WI38 (cell line): ENCODE measurements around the gene CYP2U1.

Source experiments
- H3K4me3 ChIP-seq: 2 replicates; pipeline ENCODE4 v1.5.1; 2011; ENCODE audit warnings: low read depth, mild to moderate bottlenecking, control low read depth, low read length
- TF ChIP-seq, protein P1 (sequence below): IDR thresholded peaks from 2 replicates; pipeline ENCODE4 v1.5.1; 2012; ENCODE audit warnings: low read depth, mild to moderate bottlenecking, control low read depth, low read length

Gene CYP2U1

DNA sequence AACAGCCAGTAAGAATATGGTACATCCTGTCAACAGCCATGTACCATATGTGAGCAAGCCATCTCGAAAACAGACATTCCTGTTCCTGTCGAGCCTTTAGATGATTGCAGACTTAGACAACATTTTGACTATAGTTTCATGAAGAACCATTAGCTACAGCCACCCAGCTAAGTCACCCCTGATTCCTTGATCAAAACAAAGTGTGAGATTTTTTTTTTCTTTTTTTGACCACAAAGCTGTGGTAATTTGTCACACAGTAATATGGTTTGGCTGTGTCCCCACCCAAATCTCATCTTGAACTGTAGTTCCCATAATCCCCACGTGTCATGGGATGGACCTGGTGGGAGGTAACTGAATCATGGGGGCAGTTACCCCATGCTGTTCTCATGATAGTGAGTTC is 43.2 kb downstream of the CYP2U1 start:
- TF ChIP-seq, protein P1, sequence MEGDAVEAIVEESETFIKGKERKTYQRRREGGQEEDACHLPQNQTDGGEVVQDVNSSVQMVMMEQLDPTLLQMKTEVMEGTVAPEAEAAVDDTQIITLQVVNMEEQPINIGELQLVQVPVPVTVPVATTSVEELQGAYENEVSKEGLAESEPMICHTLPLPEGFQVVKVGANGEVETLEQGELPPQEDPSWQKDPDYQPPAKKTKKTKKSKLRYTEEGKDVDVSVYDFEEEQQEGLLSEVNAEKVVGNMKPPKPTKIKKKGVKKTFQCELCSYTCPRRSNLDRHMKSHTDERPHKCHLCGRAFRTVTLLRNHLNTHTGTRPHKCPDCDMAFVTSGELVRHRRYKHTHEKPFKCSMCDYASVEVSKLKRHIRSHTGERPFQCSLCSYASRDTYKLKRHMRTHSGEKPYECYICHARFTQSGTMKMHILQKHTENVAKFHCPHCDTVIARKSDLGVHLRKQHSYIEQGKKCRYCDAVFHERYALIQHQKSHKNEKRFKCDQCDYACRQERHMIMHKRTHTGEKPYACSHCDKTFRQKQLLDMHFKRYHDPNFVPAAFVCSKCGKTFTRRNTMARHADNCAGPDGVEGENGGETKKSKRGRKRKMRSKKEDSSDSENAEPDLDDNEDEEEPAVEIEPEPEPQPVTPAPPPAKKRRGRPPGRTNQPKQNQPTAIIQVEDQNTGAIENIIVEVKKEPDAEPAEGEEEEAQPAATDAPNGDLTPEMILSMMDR, result no peak

GRCh38 chr4:107977482-107977881 is 46.1 kb downstream of the CYP2U1 start:
- no peak overlapping the region for H3K4me3 ChIP-seq
- TF ChIP-seq, protein P1, result no peak

More for the DNA sequence above, 43.2 kb downstream of the CYP2U1 start:
- H3K4me3 ChIP-seq, result no peak overlapping the region

DNA sequence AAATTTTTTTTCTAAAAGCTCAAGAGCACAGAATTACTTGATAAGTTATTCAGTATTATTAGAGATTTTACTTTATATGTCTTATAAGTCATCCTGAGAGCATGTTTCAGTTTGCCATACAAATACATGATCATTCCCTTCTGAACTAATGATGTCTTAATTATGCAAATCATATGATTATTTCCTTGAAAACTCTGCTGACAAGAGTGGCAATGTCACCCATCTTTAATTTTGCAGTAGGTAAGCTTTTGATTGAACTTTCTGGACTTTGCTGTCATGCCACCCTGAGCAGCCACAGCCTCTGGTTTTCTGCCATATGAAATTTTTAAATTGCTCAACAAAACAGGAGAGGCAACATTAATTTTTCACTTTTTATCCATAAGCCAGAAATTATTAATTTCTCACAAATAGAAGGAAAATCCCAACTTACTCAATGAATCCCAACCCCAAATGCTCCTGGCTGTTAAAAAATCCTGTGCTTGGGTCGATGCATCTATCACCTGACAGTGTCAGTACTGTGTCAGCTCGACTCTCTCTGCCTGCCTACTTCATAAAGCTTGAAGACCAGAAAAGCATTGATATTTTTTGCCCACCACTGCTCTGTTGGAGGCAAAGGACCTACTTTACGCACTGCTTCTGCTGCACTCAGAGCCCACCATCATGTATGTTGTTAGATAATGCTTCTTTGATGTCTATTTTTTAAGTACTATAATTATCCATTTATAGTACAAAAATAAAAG is 46.8 kb downstream of the CYP2U1 start:
- H3K4me3 ChIP-seq, result no peak overlapping the region
- TF ChIP-seq, protein P1, result no peak

DNA sequence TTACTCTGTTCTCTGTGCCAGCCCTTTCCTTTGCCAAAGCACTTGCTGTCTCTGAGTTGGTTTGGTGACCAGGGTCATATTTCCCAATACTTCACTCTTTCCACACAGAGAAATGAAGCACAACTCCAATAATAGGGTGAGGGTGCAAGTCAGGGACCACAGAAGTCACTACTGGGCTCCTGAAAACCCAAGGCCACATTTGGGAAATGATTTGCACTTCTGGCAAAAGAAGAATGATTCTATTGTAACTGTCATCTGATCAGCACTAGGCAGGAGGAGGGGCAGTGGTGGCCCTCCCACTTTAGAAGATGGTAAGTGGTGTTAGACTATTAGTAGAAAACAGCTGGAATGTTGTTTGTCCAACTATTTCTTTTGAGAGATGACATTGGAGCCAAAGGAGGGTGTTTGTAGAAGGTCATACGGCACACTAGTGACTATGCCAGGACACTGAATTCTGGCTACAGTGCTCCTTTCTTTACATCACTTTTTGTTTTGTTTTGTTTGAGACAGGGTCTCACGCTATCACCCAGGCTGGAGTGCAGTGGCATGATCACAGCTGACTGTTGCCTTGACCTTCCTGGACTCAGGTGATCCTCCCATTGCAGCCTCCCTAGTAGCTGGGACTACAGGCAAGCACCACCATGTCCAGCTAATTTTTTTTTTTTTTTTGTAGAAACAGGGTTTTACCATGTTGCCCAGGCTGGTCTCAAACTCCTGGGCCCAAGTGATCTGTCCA is 47.5 kb downstream of the CYP2U1 start:
- TF ChIP-seq, protein P1, result no peak
- H3K4me3 ChIP-seq, result no peak overlapping the region

GRCh38 chr4:107987916-107988762 is 56.8 kb downstream of the CYP2U1 start:
- TF ChIP-seq, protein P1, result no peak
- no peak overlapping the region for H3K4me3 ChIP-seq

DNA sequence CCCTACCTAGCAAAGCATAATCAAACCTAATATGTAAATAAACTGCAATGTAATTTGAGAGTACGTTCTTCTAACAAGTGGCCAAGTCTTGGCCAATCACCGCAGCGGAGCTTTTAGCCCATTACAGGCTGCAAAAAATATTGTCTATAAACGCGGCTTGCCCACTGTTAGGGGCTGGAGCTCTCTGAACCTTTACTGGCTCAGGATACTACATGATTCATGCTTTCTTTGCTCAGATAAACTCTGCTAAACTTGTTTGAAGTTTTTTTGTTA is 57.4 kb downstream of the CYP2U1 start:
- TF ChIP-seq, protein P1, result no peak
- no peak overlapping the region for H3K4me3 ChIP-seq
